GM18505 (cell line): ENCODE data around the gene PRUNE2.

Experiments used
- ATAC-seq: cut with Tn5 transposase; IDR thresholded peaks from one replicate; pipeline ENCODE4 v1.9.1; 2021; ENCODE audit not compliant: unreplicated experiment
- POLR2A ChIP-seq: IDR thresholded peaks from 4 replicates; pipeline ENCODE4 v1.6.1; 2011; ENCODE audit warnings: borderline replicate concordance; ENCODE audit not compliant: insufficient read depth, insufficient read length; ENCODE audit errors: extremely low read depth

Gene PRUNE2

GRCh38 chr9:76585487-76586389 is 320.2 kb downstream of the PRUNE2 start:
- ATAC-seq: no peak

GRCh38 chr9:76583256-76583655 is 322.7 kb downstream of the PRUNE2 start:
- no peak for TF ChIP-seq POLR2A
- ATAC-seq: no peak

More at GRCh38 chr9:76585487-76586389, 320.2 kb downstream of the PRUNE2 start:
- no peak for TF ChIP-seq POLR2A

- ATAC-seq: no peak
- no peak for TF ChIP-seq POLR2A
Measured at GRCh38 chr9:76581731-76582130, 324.2 kb downstream of the PRUNE2 start.

- TF ChIP-seq POLR2A: no peak
Measured at GRCh38 chr9:76580820-76581219, 325.1 kb downstream of the PRUNE2 start.

DNA sequence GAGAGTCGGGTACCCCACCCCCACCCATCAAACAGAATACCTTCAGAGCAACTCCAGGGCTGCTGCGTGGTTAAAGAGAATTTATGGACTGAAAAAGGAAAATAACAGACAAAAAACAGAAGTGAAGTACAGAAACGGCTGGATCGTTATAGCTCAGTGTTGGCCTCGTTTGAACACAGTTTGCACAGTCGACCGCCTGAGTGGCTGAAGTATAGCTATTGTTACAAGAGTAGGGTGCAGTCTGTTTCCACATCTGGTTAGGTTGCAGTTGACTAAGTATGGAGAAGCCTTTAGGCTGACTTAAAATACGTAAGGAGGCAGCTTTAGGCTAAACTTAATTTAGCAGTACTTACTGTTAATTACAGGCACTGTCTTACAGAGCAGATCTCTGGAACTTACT is 325.7 kb downstream of the PRUNE2 start:
- no peak for TF ChIP-seq POLR2A
- ATAC-seq: no peak

More at GRCh38 chr9:76580820-76581219, 325.1 kb downstream of the PRUNE2 start:
- no peak for ATAC-seq

GRCh38 chr9:76576344-76576743 is 329.6 kb downstream of the PRUNE2 start:
- peak; percentile 82 for ATAC-seq
- TF ChIP-seq POLR2A: no peak

DNA sequence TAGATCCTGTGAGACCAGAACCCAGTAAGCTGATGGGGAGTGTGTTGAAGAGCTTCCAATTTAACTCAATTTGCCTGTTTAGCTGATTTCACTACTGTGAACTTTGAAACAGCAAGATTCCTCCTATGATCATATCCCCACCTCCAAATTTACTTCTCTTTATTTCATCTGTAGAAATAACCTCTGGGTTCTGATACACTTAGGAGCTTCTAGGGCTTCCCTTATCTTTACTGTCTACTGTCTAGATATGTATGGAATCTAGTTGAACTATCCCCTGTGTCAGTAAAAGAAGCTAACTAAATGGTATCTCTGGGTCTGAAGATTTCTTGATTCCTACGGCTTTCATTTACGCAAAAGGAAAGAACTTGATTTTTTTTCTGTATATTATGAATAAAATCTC is 330.2 kb downstream of the PRUNE2 start:
- ATAC-seq: no peak
- no peak for TF ChIP-seq POLR2A

- ATAC-seq: no peak
- TF ChIP-seq POLR2A: no peak
Measured at GRCh38 chr9:76573905-76574760, 331.8 kb downstream of the PRUNE2 start.

- TF ChIP-seq POLR2A: no peak
- no peak for ATAC-seq
Measured at GRCh38 chr9:76573408-76573807, 332.5 kb downstream of the PRUNE2 start.

GRCh38 chr9:76572151-76572550 is 333.8 kb downstream of the PRUNE2 start:
- TF ChIP-seq POLR2A: no peak
- no peak for ATAC-seq

GRCh38 chr9:76571743-76572146 is 334.2 kb downstream of the PRUNE2 start:
- TF ChIP-seq POLR2A: no peak
- no peak for ATAC-seq

DNA sequence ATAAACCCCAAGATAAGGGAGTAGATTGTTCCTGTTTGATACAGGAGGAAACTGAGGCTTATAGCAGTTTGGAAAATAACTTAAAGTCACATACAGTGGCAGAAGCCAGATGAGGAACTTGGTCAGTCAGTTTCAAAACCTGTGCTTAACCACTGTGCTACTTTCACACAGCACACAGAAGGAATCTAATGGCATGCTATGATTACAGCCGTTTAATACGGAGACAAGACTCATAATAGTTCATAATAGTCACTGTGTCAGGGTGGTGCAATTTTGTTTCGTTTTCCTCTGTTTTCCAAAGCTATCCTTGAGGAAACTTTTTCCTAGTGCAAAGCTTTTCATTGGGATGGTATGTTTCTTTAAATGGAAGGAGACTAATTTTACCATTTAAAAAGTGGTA is 334.6 kb downstream of the PRUNE2 start:
- ATAC-seq: peak; percentile 83
- TF ChIP-seq POLR2A: no peak

DNA sequence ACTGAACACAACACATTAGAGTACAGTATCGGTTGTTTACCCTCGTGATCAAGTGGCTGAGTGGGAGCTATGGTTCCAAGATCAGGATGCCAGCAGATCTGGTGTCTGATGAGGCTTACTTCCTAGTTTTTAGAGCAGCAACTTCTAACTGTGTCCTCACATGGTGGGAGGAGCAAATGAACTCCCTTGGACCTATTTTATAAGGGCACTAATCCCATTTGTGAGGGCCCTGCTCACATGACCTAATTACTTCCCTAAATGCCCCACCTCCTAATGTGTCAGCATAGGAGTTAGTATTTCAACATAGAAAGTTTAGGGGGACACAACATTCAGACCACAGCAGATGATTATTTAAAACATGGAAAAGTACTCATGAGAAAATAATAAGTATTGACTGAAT is 335.1 kb downstream of the PRUNE2 start:
- ATAC-seq: no peak
- no peak for TF ChIP-seq POLR2A

GRCh38 chr9:76567086-76567485 is 338.8 kb downstream of the PRUNE2 start:
- no peak for ATAC-seq
- TF ChIP-seq POLR2A: no peak

DNA sequence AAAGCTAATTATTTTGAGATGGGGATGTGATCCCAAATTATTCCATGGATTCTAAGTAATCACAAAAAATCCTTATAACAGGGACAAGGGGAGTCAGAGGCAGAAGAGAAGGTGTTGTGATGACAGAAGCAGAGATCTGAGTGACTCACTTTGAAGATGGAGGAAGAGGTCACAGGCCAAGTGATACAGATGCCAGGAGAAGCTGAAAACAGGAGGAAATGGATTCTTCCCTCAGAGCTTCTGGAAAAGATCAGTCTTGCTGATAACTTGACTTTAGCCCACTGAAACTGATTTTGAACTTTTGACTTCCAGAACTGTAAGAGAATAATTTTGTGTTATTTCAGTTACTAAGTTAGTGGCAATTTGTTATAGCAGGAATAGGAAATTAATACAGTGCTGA is 341.6 kb downstream of the PRUNE2 start:
- ATAC-seq: no peak
- no peak for TF ChIP-seq POLR2A

DNA sequence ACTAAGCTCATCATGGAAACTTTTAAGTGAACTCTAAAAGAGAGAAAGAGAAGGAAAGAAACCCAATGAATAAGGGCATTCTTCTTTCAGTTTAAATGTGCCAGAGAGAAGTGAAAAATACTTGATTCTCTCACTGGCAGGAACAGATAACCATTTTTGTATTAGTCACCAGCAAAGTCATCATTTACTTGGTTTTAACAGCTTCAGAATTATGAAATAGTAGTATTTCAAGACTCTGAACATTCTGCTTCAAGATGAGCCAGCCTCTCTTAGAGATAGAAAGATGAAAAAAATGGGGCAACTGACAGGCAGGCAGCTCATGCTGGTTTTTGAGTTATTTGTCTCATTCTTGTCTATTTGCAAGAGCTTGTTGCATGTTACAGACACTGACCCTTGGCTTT is 343.4 kb downstream of the PRUNE2 start:
- peak; percentile 69 for ATAC-seq
- no peak for TF ChIP-seq POLR2A
